Stimulated activated CD4-positive, alpha-beta T cell treated with anti-CD3 and anti-CD28 coated beads, Interleukin-15, amount 100 ng/mL, for 24 hours (primary cell): Measurements from ENCODE around the gene CALY.

ENCODE experiments used
- DNase-seq: peaks from one replicate; pipeline ENCODE4 v3.0.0-alpha.2; 2020

Gene CALY

DNA sequence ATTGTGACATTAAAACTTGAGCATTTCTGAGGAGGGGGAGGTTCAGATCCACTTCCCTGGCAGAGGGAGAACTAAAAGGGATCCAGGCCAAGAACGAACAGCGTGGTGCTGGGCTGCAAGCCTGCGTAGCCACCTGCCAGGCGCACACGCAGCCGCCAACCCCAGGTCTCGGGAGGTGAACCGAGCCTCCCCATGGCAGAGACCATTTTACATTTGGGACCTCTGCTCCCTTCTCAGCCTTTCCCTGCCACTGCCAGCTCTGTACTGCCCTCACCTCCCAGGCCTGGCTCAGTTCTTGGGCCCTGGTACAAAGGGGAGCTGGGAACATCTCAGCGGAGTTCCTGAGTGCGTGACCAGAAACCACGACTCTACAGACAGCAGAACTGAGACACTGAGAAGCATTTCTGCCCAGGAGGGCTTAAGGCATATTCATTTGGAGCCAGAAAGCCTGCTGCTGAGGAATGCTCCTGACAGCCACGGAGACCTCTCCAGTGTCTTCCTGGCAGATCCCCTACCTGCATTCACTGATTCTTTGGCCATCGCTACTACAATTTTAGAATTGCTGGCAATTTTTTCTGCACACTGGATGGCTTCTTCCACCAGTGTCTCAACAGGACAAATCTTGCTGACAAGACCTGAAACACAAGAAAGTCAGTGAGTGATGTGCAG is 28.9 kb upstream of the CALY start:
- DNase-seq = no peak

DNA sequence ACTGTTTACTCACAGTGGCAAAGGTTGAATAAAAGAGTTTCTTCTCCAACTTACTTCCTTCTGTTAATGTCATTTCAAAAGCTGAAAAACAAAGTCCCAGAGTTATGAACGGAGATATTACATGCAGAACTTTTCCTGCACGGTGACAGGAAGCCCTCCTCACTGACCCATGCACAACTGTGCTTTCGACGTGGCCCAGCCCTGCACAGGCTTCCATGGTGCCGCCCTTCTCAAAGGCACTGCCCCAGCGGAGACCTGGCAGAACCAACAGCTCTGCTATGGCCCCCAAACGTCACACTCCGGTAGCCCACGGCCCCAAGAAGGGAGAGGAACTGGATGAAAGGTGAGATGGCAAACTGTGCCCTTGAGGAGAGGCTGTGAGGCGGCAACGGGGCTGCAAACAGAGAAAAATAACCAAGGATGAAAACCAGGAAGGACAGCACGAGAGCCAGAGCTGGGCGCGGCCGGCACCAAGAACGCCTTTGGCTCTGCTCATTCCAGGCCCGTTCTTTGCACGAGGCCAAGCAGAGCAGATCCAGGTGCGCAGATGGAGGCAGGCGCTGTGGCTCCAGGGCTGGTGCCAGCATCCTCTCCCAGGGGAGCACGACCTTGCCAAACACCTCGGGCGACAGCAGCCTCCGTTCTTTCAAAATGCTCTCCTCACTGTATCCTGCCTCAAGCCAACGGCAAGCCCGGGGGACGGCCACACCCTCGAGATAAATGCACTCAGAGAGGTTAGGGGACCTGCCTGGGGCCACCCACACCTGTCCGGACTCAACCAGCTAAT is 28.1 kb upstream of the CALY start:
- DNase-seq = no peak

DNA sequence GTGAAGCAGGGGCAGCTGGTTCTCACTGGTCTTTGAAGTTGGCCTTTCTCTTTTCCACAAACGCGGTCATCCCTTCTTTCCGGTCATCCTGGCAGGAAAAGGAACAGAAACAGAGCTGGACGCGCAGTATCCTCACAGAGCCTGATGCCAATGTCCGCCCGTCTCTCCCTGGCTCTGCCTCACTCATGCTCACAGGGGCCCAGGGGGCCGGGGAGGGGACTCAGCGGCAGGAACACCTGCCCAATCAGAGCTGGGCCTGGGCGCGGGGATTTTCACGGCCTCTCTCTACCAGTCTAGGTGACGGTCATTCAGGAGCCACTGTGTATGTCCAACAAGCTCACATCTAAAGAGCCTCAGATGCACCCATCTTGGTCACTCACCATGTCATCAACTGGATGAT is 26.1 kb upstream of the CALY start:
- no peak for DNase-seq

DNA sequence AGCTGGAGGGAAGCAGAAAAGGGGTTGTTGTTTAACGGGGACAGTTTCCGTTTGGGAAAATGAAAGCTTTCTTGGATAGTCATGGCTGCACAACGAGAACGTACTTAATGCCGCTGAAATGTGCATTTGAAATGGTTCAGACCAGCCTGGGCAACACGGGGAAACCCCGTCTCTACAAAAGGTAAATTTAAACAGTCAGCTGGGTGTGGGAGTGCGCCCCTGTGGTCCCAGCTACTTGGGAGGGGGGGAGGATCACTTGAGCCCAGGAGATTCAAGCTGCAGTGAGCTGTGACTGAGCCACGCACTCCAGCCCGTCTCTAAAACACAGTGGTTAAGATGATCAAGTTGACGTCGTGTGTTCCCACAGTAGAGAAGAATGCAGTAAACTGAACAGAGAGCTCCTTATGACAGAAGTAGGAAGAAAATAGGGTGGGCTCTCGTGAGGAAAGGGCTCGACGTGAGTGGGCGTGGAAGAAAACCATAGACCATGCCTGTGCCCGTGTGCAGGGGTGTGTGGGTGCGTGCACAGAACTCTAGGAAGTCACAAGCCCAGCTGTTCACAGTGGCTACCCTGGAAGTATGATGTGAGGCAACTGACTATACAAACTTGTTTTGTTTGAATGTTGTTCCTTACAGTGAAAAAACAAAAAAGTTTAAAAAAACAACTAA is 25.2 kb upstream of the CALY start:
- DNase-seq = no peak

DNA sequence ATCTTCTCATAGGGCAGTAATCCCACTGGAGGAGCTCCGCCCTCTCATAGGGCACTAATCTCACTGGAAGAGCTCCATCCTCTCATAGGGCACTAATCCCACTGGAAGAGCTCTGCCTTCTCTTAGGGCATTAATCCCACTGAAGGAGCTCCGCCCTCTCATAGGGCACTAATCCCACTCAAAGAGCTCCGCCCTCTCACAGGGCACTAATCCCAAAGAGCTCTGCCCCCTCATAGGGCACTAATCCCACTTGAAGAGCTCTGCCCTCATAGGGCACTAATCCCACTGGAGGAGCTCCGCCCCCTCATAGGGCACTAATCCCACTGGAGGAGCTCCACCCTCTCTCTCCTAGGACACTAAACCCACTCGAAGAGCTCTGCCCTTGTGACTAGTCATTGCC is 24.5 kb upstream of the CALY start:
- DNase-seq = no peak

DNA sequence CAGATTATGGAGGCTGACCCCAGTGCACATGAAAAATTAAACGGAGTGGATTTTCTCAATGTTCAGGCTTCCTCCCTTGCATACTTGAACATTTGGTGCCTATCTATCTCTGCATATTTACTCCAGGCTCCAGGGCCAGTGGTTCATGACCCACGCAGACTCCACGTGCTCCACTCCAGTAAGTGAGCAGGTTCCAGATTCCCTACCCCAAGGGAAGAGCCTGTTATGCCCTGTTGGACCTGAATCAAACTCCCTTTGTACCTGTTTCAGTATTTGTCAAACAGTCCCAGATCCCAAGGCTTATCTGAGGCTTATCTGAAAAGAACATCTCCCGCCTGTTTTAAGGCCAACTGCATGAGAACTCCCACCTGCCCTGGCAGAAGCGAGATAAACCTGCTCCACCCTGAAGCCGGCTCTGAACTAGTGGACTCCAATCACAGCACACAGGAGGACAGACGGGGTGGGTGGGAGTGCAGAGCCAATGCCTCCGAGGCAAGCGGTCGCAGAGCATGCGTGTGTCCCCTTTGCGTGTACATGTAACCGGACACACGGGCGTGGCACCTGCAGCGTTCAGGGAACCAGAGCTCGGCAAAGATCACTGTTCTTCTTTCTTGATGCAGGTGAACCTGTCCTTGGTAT is 23.4 kb upstream of the CALY start:
- DNase-seq = no peak

DNA sequence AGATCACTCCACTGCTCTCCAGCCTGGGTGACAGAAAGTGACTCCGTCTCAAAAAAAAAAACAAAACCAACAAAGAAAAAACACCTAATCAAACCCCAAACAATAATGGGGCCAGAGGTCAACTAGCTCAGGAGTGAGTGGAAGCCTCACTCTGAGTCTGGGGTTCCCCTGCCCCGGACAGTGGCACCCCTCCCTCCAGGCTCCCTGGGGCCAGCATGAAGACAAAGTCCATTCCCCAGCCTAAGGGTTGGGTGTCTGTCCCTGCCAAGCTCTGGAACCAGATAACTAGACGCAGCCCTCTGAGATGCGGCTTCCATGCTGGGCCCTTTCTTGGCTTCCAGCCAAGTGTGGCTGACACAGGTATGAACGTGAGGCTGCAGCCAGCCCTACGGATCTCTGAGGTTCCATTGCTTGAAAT is 22.9 kb upstream of the CALY start:
- DNase-seq = no peak

DNA sequence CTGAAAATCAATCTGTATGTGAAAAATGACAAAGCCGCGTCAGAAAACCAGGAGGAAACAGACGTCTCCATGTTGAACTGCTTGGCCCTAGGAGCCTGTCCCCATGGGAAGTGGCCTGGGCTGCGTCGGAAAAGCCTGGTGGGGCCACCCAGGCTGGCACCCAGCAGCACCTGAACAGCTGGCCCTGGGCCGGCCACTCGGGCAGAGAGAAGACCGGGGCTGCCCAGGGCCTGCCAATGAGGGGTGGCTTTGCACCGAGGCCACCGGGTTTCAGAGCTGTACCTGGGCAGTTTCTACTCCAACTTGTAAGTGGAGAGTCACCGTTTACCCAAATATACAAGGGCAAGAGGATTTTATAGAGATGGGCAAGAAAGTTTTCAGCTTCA is 22.2 kb upstream of the CALY start:
- DNase-seq = no peak

DNA sequence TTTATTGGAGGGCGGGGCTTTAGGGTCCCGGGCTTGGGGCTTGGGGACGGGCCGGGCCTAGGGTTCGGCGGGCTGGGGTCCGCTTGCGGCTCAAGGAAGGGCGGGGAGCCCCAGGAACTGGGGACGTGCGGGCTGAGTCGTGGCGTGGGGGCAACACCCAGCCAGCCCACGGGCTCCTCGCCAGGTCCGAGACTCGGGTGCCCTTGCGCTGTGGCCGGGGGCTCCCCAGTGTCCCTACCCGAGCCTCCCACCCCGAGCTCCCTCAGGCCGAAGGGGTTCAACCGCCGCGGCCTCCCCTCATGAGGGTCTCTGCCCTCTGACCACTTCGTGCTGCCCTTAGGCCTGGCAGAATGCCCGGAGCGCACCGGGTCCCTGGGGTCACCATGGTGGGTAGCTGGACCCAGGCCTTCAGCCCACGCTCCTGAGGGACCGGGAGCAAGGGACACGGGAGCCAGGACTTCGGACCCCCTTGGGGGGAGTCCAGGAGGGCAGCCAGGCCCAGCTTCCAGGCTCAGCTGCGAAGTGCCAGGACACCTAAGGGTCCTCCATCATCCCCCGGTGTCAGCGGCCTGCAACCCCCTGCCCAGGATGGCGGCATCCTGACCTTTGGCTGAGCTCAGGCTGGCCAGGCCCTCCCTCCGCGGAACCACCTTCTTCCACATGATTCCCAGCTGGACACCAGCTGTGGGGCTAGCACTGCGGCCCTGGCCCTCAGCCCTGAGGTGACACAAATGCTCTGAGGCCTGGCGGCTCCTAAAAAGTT is 21.6 kb upstream of the CALY start:
- no peak for DNase-seq

DNA sequence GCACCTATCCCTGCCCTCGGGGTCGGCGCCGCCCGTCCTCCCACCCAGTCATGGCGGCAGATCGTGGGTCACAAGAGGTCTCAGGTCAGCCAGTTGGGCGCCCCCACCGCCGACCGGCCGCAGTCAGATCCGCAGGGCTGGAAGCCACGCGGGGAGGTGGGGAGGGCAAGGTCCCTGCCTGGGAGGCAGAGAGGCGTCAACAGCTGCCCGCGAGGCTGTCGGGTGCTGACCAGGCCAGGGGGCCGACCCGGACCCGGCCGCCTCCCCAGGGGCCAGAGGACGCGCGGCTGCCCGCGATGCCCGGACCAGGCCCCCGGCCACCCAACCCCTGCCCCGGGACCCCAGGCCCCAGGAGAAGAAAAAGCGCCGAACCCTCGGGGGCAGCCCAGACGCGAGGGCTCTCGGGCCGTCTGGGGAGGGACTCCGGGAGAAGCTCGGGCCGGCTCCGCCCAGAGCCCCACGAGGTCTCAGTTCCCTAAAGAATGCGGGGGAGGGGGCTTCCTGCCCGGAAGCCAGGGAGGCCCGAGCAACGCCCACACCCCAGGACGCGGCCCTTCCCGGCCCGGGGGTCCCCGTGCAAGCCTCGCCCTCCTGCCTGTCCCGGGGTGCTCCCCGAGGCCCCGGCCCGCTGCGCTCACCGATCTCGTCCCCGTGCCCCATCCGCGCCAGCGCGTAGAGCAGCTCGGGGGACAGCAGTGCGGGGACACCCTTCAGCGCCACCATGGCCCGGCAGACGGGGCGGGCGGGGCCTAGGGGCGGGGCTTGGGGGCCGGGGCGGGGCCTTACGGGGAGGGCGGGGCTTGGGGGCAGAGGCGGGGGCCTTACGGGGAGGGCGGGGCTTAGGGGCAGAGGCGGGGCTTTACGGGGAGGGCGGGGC is 20.8 kb upstream of the CALY start, which contains the start of gene FUOM:
Gene FUOM (minus strand): TSS at position 735 of the 877 bp plus-strand sequence. CDS start 12 bp downstream, at position 723.
- peak; percentile 86 for DNase-seq

DNA sequence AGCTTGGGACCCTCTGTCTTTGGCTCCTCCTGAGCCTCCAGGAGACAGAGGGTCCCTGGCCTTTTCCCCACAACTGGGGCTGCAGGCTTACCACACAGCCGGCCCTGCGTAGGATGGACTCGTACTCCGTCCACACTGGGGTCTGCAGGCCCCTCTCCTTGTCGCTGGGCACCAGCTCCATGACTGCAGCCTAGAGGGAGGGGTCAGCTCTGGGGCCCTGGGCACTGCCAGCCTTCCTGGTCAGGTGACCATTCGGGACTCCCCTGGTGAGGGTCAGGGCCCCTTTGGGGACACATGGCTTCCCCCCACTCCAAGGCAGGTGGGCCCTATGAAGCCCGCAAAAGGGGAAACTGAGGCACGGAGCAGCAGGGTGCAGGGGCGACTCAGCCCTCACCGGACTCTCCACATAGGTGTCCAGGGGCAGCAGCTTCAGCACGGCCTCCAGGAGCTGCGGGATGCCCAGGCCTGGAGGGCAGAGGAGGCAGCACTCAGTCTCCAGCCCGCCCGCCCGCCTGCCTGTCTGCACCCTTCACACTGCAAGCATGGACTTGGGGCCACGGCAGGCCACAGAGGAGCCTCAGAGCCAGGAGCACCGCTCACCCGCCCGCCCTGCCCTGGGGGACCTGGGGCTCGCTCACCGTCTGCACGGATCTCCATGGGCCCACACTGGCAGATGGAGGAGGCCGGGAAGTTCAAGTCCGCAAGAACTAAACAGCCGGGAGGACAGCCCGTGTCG is 20.0 kb upstream of the CALY start:
- DNase-seq = no peak

DNA sequence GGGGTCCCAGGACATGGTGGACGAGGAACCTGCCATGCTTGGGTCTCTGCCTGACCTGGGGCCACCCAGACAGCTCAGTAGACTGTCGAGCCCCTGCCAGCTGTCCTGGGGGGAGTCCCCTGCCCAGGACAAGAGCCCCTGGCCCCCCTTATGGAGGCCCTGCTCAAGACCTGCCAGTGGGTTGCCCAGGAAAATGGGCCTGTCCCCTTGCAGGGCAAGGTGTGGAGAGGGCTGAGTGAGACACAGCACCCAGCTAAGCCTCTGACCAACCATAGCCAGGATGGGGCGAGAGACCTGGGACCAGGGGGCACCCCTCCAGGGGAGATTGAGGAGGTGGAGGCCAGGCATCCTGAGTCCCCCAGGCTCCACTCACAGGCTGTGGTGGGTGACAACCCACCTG is 19.3 kb upstream of the CALY start:
- DNase-seq = no peak

DNA sequence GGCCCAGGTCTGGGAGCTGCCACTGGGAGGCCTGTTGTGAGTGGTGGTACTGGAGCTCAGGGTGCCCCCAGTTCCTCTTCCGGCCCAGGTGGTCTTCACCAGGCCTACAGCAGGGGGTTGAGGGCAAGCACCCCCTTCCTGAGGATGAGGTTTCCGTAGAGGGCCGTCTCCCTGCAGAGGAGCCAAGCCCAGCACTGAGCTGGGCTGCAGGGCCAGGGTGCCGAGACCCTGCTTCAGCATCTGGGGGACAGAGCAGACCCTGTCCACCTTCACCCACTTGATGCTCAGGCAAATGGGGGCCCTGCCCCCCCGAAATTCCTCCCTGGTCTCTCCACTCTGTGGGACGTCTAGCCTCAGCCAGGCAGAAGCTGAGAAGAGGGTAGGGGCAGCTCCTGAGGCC is 18.6 kb upstream of the CALY start:
- no peak for DNase-seq

DNA sequence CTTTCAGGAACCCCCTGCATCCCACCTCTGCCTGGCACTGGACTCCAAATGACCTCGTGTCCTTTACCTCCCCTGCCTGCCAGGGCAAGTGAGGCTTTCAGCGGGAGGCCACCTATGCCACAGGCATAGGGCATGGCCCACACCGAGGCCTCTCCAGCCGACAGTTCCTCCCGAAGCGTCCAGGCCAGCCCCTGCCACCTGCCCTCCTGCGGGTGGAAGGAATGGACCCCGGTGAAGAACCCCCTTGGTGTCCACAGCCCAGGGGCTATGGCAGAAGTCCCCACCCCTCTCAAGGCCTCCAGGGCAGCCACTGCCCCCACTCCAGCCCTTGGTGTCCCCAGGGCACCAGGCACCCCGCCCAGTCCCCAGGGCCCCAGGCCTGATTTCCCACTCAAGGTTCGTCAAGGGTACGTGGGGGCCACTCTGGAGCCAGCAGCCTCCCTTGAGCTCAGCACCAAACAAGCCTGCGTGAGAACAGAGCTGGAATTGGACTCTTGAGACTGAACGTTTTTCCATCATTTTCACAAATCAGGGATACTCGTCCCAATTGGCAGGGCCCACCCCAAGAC is 18.1 kb upstream of the CALY start:
- DNase-seq = no peak

DNA sequence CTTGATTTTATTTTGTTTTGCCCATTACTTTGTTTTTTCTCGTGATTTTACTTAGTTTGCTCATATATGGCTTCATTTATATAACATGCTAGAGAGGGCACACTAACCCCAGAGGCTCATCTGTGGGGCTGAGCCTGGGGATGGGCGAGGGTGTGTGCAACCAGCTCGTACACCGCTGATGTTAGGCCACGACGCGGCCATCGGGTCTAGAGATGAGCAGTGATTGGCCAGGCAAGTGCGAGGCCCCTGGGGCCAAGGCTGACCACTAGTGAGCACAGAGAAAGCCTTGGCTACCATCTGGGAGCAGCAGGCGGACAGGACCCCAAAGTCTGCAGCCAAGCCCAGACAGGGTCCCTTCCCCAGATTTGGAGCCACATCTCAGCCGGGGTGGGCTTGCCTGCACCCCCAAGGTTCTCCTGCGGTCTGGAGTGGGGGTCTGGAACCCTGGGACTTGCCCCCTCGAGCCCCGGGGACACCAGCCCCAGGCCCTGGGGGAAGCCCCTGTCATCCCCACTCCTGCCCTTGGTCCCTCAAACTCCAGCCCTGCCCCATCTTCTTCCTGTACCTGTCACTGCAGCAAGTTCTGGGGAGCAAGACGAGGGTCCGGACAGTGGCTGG is 17.4 kb upstream of the CALY start:
- DNase-seq = no peak

DNA sequence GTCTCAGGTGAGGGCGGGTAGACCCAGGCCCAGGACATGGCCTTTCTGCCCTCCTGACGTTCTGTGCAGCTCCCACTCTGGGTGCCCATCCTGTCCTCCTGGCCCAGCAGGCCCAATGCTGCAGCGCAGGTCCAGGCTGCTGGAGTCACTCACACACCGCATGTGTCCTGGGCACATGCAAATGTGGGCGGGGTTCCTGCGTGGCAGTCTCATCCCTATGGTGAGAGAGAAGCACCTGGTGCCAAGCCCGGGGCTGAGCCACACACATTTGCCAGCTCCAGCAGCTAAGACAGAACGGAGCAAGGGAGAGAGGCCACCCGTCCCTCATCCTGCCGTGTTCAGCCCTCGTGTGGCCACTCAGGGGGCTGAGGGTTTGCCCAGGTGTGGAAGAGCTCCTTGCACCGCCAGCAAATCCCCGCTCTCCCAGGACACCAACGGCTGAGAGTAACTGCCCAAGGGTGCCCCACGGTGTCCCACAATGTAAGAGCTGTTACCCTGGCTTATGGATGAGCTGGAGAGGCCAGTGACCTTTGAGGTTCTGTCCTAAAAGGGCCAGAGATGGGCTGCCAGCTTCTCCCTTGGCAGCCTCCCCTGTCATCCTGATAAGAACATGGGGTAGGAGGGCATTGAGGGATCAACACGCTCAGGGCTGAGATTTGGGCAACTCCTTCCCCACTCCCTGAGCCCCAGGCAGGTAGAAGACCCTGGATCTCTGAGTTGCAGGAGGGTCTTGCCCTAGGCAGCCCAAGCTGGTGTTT is 16.7 kb upstream of the CALY start:
- DNase-seq = no peak

DNA sequence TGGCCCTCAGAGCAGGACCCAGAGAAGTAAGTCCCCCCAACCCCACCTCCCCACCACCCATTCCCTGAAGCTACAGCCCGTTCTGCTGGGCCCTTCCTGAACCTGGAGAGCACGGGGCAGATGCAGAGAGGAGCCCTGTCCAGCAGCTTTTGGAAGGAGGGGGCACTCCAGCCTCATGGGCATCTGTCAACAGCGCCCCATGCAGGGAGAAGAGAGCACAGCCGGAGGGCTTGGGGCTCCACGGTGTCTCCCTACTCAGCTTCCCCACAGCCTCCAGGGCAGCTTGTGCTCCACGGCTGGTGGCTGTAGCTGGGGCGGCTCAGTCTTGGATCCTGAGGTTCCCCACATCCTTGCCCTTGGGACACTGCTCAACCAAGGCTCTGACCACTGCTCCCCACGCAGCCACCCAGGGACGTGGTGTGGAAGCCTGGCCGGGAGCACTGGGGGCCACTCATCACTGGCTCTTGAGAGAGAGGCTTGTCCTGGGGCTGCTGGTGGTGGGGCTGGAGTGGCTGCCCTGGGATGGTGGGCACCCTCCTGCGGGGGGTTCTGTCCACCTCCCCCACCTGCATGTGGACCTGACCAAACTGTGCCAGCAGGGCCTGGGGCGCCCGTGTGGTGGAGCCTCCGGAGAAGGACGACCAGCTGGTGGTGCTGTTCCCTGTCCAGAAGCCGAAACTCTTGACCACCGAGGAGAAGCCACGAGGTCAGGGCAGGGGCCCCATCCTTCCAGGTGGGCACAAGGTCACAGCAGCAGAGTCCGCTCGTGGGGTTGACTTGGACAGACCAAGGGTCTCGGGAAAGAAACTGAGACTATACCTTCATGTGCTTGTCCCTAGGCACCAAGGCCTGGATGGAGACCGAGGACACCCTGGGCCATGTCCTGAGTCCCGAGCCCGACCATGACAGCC is 15.0 kb upstream of the CALY start:
- no peak for DNase-seq

DNA sequence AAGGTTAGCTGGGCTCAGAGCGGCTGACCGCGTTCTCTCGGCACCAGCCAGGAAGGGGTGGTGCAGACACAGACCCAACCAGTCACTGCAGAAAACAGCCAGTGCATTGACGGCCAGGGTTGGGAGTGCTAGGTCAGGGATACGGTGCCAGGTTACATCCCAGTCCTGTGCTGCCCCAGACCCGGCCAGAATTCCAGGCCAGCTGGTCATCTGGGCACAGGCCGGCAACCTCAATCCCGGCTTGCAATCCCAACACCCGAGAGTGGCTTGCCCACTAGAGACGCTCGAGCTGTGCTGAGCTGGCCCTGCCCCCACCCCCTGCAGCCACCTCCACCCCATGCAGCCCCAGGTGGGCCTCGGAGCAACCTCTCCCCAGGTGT is 14.2 kb upstream of the CALY start:
- no peak for DNase-seq
